GM18858 (cell line): ENCODE data around the gene GALP.
"Not testable (repeated sequence)": the region's sequence is repeated elsewhere in the genome, so short reads cannot be mapped to it uniquely, and the experiment has no call there.

ENCODE experiments used
- ATAC-seq: cut with Tn5 transposase; IDR thresholded peaks from one replicate; pipeline ENCODE4 v1.9.1; 2021; ENCODE audit not compliant: unreplicated experiment

The GALP gene

DNA sequence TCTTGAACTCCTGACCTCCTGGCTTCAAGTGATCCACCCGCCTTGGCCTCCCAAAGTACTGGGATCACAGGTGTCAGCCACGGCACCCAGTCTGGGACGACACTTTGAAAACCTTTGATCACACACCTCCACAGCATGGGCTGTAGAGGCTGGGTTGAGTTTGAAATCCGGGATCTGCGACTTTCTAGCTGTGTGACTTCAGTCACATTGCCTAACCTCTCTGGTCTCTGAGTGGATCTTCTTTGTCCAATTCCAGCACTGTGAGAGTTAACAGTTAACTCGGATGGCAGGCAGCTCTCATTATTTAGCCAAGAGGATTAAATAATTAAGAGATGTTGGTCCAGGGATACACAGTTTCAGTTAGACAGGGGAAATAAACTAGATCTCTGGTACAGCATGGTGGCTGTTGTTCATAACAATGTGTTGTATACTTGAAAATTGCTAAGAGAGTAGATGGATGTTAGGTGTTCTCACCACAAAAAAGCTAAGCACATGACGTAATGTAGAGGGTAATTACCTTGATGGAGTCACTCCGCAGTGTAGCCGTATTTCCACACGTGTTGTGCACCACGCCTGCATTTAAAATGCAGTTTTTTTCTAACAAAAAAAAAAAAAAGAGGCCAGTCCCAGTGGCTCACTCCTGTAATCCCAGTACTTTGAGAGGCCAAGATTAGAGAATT, 1.9 kb downstream of the GALP start:
- no peak for ATAC-seq

DNA sequence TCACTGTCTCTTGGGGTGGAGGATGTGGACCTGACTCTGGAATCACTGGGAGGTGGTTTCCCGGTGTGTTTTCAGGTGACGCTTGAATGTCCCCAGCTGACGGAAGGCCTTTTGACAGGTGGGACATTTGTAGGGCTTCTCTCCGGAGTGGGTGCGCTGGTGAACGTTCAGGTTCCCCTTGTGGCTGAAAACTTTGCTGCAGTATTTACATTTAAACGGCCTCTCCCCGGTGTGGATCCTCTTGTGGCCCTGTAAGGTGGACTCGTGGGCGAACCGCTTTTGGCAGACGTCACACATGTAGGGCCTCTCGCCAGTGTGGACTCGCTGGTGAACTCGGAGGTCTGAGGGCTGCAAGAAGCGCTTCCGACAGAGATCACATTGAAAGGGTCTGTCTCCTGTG, 14.0 kb downstream of the GALP start:
- no peak for ATAC-seq

DNA sequence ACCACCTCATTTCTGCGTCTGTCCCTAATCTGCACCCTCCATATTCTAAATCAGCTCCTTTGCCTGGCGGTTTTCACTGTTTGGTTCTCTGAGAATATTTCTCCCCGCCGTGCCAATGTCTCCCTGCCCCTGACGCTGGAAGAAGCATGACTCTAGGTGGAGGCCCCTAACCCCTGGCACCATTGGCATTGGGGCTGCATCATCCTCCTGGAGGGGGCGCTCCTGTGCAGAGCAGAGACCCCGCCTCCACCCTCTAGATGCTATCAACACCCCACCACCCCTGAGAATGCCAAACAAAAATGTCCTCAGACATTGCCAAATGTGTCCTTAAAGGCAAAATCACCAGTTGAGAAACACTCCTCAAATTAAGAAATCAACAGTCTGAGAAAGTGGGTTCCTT, 15.3 kb downstream of the GALP start:
- no peak for ATAC-seq

DNA sequence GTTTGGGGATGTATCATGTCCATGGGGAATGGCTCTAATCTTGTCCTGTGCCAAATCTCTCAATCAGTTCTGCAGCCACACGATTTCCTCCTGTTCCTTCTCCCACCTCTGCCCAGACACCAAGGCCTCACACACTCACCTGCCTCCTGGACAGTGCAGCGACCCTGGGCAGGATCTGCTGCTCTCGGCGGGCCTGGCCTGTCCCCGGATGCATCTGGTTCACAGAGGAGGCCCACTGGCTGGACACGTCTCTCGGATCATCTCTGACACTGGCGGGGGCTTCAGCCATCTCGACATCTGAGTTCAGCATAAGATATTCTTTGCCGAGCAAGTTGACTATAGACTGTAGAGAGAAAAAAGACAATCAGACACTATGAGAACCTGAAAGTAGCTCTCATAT, 15.9 kb downstream of the GALP start:
- ATAC-seq = no peak

DNA sequence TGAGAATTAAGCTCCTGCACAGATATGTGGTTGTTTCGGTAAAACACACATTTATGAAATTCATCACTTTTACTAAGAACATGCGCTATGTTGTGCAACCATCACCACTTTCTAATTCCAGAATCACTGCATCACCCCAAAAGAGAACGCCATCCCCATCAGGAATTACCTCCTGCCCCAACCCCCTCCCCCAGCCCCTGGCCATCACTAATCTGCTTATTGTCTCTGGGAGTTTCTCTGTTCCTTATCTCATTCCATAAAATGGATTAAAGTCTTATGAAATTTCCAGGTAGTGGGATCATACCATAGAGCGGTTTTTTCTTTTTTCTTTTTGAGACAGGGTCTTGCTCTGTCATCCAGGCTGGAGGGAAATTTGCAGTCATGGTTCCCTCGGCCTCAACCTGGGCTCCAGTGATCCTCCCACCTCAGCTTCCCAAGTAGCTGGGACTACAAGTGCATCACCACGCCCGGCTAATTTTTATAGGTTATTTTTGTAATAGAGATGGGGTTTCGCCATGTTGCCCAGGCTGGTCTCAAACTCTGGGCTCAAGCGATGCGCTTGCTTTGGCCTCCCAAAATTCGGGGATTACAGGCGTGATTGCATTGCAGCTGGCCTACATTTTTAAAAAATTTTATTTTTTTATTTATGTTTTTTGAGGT, 18.3 kb downstream of the GALP start:
- no peak for ATAC-seq

DNA sequence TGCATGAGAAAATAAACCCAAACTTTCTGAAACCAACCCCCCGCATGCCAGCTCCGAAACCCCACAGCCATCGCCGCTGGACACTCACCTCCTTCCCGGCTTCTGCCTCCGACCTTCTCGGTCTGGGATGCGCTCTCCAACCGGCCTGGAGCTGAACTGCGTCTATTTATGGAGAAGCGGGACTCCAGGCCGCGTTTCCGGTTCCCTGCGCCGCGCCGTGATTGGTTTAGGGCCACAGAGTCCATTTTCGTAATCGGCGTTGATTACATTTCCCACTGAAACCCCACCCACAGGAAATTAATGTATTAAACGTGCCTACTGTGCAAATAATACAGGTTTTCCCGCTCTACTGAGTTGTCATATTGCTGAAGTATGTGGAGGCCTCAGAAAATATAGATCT, 21.8 kb downstream of the GALP start, which contains the start of gene ZSCAN5B:
TSS of gene ZSCAN5B (minus strand) at position 138 of the 400 bp plus-strand sequence. CDS start 4,731 bp downstream, outside the sequence.
- not testable (repeated sequence) for ATAC-seq

DNA sequence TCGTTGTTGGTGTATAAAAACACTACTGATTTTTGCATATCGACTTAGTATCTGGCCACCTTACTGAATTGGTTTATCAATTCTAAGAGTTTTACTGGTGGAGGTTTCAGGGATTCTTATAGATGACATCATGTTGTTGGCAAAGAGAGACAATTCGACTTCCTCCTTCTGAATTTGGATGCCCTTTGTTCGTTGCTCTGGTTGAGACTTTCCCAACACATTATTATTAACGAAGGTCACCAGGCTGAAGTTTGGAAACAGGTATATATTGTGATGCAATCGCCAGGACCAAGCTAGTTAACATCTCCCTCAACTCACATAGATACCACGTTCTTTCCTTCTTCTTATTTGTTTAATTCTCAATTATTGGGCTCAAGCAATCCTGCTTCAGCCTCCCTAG, 23.9 kb downstream of the GALP start:
- ATAC-seq = no peak

DNA sequence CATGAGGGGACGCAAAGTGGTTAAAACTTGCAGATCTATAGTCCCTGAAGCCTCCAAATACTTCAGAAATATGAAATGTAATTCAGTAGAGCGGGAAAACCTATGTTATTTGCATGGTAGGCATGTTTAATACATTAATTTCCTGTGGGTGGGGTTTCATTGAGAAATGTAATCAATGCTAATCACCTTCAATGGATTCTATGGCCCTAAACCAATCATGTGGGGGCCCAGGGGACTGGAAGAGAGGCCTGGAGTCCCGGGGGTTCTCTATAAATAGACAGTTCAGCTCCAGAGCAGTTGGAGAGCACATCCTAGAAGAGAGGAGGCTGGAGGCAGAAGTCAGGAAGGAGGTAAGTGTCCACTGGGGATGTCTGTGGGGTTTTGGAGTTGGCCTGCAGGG, 26.2 kb downstream of the GALP start, which contains the start of gene ZSCAN5C:
TSS of gene ZSCAN5C (plus strand) at position 301 of the 400 bp plus-strand sequence. CDS start 3,641 bp downstream, outside the sequence.
- no peak for ATAC-seq

DNA sequence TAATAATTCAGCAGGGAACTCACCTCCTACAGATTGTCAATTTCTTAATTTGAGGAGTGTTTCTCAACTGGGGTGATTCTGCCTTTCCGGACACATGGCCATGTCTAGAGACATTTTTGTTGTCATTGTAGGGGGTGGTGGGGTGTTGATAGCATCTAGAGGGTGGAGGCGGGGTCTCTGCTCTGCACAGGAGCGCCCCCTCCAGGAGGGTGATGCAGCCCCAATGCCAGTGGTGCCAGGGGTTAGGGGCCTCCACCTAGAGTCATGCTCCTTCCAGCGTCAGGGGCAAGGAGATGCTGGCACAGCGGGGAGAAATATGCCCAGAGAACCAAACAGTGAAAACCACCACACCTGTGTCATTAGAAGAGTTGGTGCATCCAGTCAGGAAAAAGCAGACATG, 31.8 kb downstream of the GALP start:
- ATAC-seq = not testable (repeated sequence)

DNA sequence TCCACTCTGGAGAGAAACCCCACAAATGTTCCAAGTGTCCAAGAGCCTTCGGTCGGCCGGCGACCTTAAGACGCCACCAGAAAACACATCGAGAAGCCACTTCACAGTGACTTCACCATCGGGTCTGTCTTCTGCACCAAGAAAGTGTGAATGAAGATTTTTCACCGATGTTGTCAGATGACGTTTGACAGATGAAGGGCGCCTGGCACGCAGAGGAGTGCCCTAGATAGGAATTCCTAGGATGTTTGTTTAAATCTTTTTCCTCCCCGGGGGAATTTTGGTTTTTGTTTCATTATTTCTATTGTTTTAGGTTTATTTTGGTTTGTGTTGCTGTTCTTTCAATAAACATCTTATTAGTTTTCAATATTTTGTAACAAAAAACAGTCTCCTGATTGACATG, 33.3 kb downstream of the GALP start:
- no peak for ATAC-seq

DNA sequence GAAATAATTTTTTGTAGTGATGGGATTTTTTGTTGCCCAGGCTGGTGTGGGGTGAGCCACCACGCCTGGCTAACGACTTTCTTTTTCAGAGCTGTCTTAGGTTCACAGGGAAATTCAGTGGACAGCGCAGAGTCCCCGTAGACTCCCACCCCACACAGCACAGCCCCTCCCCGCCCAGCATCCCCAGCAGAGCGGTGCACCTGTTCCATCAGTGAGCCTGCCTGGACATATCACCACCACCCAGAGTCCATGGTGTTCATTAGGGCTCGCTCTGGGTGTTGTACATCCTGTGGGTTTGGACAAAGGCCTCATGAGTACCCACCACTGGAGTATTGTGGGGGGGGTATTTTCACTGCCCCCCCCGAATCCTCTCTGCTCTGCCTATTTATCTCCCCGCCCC, 34.2 kb downstream of the GALP start:
- not testable (repeated sequence) for ATAC-seq

DNA sequence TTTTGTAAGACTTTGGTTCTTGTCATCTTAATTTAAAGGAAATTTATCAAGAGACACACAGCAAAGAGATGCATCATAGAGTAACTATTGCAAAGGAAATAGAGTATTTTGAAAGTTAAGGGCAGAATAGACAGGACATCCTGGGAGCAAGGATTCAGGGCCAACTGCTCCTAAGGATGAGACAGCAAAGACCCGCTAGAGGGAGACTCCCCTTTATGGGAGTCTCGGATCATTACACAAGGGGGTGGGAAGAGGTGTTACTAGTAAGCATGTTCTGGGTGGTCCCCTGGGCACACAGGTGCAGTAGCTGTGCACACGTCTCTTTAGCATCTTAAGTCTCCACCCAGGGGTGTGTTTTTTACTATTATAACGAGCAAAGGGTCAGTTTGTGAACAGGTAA, 35.9 kb downstream of the GALP start:
- no peak for ATAC-seq

DNA sequence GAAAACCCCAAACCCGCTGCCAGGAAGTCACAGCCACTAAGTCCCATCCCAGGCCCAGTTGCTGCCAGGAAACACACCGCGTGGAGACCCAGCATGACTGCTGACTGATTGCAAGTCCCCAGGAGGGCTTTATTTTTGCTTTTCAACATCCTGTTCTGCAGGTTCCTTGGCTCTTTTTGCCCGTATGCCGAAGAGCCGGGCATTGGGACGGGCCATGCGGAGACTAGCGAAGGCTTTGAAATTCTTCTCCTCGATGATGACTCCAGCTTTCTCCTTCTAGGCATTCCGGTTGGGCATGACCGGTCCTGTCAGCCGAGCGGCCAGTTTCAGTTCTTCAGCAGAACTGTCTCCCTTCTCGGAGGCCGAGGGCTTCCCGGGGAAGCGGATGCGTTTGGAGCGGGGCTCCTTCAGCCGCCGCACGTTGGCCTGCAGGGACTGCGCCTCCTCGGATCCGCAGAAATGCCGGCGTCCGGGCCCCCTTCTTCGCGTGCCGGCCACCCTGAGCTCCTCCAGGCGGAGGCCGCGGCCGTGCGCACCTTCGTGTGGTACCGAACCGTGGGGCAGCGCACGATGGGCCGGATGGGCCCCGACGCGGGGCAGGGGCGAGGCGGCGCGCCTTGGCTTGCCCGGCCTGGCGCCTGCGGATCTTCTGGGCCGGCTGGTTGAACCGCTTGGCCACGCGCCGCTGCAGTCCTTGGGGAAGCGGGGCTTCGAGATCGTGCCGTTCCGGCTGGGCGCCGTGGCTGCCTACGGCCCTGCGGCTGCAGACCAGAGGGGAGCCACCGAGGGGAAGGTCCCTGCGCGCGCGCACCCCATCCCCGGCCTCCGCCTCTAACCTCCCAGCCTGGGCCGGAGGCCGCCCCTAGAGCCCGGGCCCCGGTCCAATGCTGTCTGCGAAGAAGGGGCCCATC, 41.5 kb downstream of the GALP start:
- no peak for ATAC-seq

DNA sequence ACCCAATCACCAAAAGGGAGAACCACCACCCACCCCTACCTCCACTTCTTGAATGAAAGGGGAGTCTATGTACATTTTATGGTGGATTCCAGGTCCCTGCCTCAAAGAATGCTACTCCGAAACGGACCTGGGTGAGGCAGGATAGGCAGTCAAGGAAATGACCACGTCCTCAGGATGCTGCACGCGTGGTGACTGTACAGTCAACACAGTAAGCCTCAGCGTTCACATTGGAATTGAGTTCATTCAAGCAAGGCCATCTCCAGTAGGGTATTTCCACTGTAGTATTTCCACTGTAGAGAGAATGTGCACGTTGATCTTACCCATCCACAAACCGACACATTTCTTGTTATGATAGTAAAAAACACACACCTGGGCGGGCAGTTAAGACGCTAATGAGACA, 43.2 kb downstream of the GALP start:
- no peak for ATAC-seq

DNA sequence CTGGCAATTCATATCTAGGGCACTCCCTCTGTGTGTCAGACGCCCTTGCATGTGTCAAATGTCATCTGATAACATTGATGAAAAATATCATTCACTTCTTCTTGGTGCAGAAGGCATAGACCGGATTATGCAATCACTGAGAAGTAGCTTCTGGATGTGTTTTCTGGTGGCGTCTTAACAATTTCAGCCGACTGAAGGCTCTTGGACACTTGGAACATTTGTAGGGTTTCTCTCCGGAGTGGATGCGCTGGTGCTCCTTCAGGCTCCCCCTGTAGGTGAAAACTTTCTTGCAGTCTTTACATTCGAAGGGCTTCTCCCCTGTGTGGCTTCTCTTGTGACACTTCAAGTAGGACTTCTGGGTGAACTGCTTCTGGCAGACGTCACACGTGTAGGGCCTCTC, 45.6 kb downstream of the GALP start:
- ATAC-seq = not testable (repeated sequence)

DNA sequence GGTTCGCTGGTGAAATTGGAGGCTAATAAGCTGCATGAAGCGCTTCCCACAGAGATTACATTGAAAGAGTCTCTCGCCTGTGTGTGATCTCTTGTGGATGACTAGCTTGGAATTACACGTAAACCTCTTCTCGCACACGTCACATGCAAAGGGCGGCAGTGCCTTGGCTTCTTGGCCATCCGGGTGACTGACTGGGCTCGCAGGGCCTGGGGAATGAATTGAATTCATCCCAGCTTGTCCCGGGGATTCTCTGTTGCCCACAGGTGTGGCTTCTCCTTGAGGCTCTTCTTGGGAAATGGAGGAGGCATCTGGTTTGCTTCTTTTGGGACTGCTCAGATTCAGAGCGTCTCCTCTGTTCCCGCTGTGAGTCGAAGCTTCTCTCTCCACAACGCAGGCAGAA, 46.0 kb downstream of the GALP start:
- ATAC-seq = no peak

DNA sequence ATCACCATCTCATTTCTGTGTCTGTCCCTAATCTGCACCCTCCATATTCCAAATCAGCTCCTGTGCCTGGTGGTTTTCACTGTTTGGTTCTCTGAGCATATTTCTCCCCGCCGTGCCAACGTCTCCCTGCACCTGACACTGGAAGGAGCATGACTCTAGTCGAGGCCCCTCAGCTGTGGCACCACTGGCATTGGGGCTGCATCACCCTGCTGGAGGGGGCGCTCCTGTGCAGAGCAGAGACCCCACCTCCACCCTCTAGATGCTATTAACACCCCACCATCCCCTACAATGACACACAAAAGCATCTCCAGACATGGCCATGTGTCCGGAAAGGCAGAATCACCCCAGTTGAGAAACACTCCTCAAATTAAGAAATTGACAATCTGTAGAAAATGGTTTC, 47.1 kb downstream of the GALP start:
- no peak for ATAC-seq

DNA sequence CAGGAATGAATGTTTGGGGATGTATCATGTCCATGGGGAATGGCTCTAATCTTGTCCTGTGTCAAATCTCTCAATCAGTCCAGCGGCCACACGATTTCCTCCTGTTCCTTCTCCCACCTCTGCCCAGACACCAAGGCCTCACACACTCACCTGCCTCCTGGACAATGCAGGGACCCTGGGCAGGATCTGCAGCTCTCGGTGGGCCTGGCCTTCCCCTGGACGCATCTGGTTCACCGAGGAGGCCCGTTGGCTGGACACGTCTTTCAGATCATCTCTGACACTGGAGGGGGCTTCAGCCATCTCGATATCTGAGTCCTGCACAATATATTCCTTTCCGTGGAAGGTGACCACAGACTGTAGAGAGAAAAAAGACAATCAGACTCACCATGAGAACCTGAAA, 47.7 kb downstream of the GALP start:
- no peak for ATAC-seq
